HG03139 (cell line): ENCODE data around the gene C12orf57.

Source experiments
- ATAC-seq: cut with Tn5 transposase; IDR thresholded peaks from one replicate; pipeline ENCODE4 v1.9.1; 2021; ENCODE audit not compliant: unreplicated experiment

The C12orf57 gene

GRCh38 chr12:6987956-6988553 lies 44.2 kb downstream of the C12orf57 start:
- no peak for ATAC-seq
